Measurements from ENCODE around the gene BICRA. TPM values are rescaled to one million over a fixed set of nuclear protein-coding genes. Genes with fewer than 3 reads are reported as not detected.
"Not testable (repeated sequence)": the region's sequence is repeated elsewhere in the genome, so short reads cannot be mapped to it uniquely, and the experiment has no call there.

Gene BICRA
- total RNA-seq, 1 donor from 2014 or later = 15.8 TPM

- intact Hi-C loops (cut with micrococcal nuclease) = loop anchor here (1.0 kb wide), 1 partner anchor 271 kb away; no protein-coding TSS in a partner anchor
These were observed 98.4 kb downstream of the BICRA start for GRCh38 chr19:47707135-47707925.

GRCh38 chr19:47711652-47712242 is 102.8 kb downstream of the BICRA start:
- intact Hi-C loops (cut with micrococcal nuclease) = no loop called here

GRCh38 chr19:47713046-47714021 is 104.4 kb downstream of the BICRA start, which contains the start of gene EHD2:
Gene EHD2 (plus strand): TSS chr19:47713422. CDS start chr19:47716613, 3,191 bp downstream.
- intact Hi-C loops (cut with micrococcal nuclease) = loop anchor here (1.0 kb wide), 1 partner anchor 30 kb away; no protein-coding TSS in a partner anchor

GRCh38 chr19:47714339-47714738 is 105.4 kb downstream of the BICRA start:
- intact Hi-C loops (cut with micrococcal nuclease) = no loop called here

GRCh38 chr19:47714855-47715254 is 105.9 kb downstream of the BICRA start:
- intact Hi-C loops (cut with micrococcal nuclease) = not testable (repeated sequence)

GRCh38 chr19:47716270-47716937 is 107.5 kb downstream of the BICRA start:
- intact Hi-C loops (cut with micrococcal nuclease) = no loop called here

GRCh38 chr19:47718415-47719046 is 109.6 kb downstream of the BICRA start:
- intact Hi-C loops (cut with micrococcal nuclease) = not testable (repeated sequence)

- intact Hi-C loops (cut with micrococcal nuclease) = no loop called here
These were observed 110.3 kb downstream of the BICRA start for GRCh38 chr19:47719047-47719859.

DNA sequence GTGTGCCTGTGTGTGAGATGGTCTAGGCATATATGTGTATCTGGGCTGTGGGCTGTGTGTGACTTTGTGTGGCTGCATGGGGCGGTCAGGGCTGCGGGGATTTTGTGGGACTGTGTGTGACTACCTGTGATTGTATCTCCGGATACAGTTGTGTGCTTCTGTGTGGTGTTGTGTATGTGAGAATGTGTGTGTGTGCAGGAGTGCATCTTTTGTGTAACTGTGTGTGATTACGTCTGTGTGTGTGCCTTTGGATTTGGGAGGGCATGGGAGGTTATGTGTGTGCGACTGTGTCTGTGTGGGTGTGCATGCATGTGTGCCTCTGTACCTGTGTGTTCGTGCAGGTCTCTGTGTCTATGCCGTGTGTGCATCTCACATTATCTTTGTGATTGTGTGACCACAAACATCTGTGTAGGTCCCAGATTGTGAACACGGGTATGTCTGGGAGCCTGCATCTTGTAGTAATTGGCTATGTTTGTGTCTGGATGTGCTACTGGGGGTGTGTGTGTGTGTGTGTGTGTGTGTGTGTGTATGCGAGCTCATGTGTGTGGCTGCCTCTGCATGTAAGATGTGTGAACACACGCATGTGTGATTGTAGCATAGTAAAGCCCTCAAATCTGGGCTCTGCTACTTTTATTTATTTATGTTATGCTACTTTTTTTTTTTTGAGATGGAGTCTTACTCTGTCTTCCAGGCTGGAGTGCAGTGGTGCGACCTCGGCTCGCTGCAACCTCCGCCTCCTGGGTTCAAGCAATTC is 111.9 kb downstream of the BICRA start:
- intact Hi-C loops (cut with micrococcal nuclease) = no loop called here

DNA sequence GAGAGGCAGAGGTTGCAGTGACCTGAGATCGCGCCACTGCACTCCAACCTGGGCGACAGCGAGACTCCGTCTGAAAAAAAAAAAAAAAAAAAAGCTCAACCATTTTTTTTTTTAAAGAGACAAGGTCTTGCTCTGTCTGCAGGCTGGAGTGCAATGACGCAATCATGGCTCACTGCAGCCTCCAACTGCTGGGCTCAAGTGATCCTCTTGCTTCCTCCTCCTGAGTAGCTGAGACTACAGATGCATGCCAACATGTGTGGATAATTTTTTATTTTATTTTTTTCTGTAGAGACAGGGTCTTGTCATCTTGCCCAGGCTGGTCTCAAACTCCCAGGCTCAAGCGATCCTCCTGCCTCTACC is 114.6 kb downstream of the BICRA start:
- intact Hi-C loops (cut with micrococcal nuclease) = no loop called here

DNA sequence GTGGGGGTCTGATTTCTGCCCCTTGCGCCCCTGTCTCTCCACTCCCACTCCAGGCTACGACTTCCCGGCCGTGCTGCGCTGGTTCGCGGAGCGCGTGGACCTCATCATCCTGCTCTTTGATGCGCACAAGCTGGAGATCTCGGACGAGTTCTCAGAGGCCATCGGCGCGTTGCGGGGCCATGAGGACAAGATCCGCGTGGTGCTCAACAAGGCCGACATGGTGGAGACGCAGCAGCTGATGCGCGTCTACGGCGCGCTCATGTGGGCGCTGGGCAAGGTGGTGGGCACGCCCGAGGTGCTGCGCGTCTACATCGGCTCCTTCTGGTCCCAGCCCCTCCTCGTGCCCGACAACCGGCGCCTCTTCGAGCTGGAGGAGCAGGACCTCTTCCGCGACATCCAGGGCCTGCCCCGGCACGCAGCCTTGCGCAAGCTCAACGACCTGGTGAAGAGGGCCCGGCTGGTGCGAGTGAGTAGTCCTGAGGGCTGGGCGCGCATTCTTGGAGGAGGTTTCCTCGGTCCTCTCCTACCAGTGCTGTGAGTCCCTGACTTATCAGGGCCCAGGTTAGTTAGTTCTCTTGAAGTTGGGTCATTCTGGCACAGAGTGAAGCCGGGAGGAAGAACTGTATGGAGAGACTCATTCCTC is 116.9 kb downstream of the BICRA start:
- intact Hi-C loops (cut with micrococcal nuclease) = no loop called here

GRCh38 chr19:47726467-47726866 is 117.5 kb downstream of the BICRA start:
- intact Hi-C loops (cut with micrococcal nuclease) = no loop called here

- intact Hi-C loops (cut with micrococcal nuclease) = not testable (repeated sequence)
These were observed 119.4 kb downstream of the BICRA start for GRCh38 chr19:47728295-47728694.

DNA sequence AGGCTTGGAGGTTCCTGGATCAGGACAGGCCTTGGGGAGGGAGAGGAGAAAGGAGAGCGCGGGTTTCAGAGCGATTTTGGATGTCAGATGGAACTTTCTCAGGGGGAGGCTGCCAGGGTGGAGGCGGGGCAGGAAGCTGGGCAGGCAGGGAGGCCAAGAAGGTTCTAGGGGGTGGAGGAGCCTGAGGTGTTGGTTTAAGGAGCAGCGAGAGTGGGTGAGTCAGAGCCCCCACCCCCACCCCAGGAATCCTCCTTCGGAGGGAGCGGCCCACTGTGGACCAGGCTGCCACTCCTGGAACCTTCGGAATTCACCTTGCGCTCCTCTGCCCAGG is 120.5 kb downstream of the BICRA start:
- intact Hi-C loops (cut with micrococcal nuclease) = no loop called here

- intact Hi-C loops (cut with micrococcal nuclease) = no loop called here
These were observed 121.0 kb downstream of the BICRA start for GRCh38 chr19:47729799-47730520.

GRCh38 chr19:47730521-47730889 is 121.6 kb downstream of the BICRA start:
- intact Hi-C loops (cut with micrococcal nuclease) = no loop called here

DNA sequence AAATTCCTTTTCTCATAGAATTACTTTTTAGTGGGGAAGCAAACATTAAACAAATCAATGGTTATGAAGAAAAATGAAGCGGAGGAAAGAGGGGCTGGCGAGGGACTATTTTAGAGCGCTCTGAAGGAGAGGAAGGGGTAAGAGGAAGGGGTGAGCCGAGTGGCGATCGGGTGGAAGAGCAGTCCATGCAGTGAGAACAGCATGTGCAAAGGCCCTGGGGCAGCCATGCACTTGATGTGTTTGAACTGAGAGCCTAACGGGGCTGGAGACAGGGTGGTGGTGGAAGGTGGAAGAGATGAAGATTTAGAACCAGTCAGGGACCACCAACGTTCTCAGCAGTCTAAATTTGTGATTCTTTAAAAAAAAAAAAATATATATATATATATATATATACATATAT is 122.0 kb downstream of the BICRA start:
- intact Hi-C loops (cut with micrococcal nuclease) = no loop called here

- intact Hi-C loops (cut with micrococcal nuclease) = no loop called here
These were observed 126.2 kb downstream of the BICRA start for GRCh38 chr19:47735131-47735530.

Data from T-helper 2 cell treated with Interferon-gamma antibody and Interleukin-4, amounts not matched to agents 100 ng/mL and 5 ng/mL, for 36 hours (primary cell).